Measurements from ENCODE around the gene PPP1R1B. TPM values are rescaled to one million over a fixed set of nuclear protein-coding genes. Genes with fewer than 3 reads are reported as not detected.
A peak's percentile ranks its signal among the peaks of the same experiment; 100 is the strongest.

Gene PPP1R1B
- total RNA-seq, 1 donor from 2014 or later, result not detected

- H3K36me3 ChIP-seq (ENCODE audit: control insufficient read depth, insufficient read depth, low read length), result no peaks in the 10 kb centered on the region
- no peak for TF ChIP-seq CTCF (IDR thresholded peaks at IDR 0.05; ENCODE audit: insufficient read depth, low read length, severe bottlenecking)
- no peak for FAIRE-seq
- peaks cover 8% of the 10 kb centered on the region for H3K27me3 ChIP-seq (ENCODE audit: control insufficient read depth, insufficient read depth, low read length)
- no peak for DNase-seq (ENCODE audit: low read depth)
- H3K4me3 ChIP-seq (ENCODE audit: low read depth, low read length), result no peak overlapping the region
Measured at GRCh38 chr17:39627712-39628516, 1.2 kb downstream of the PPP1R1B start.

DNA sequence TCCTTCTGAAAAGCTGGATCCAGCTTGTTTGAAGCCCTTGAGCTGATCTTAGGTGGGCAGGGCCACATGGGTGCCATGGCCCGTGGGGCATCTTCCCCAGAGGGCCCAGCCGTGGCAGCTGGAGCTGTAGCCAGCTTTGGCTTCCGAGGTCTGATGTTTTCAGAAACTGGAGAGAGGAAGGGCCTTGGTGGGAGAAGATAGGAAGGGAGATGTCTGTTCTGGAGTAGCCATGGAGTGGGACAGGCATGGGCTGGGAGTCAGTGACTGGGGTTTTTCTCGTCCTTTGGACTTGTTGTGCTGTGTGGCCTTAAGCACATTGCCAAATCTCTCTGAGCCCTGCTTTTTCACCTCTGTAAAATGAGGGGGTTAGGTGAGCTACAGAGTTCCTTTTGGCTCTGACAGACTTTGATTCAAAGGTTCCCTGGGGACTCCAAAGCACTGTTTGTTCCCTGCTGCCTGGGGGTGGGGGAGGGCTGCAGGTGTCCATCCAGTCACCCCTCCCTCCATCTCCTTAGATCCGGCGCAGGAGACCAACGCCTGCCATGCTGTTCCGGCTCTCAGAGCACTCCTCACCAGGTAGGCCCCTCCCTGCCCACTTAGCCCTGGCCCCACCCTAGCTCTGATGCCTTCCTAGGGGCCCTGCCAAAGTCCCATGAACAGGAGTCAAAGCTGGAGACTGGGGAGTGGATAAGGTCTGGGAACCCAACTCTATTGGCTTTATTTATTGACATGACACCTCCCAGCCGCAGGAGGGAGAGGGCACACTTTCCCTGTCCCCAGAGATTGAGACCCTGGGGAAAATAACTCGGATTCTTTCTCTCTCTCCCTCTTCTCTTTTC lies 2.1 kb downstream of the PPP1R1B start:
- Histone ChIP-seq H3K36me3 (ENCODE audit: control insufficient read depth, insufficient read depth, low read length) (no peaks in the 10 kb centered on the region), H3K27me3 (ENCODE audit: control insufficient read depth, insufficient read depth, low read length) (peaks cover 8% of the 10 kb centered on the region), H3K4me3 (ENCODE audit: low read depth, low read length) (no peak overlapping the region)
- no peak for DNase-seq (ENCODE audit: low read depth)
- FAIRE-seq, result no peak
- TF ChIP-seq CTCF (IDR thresholded peaks at IDR 0.05; ENCODE audit: insufficient read depth, low read length, severe bottlenecking), result no peak

DNA sequence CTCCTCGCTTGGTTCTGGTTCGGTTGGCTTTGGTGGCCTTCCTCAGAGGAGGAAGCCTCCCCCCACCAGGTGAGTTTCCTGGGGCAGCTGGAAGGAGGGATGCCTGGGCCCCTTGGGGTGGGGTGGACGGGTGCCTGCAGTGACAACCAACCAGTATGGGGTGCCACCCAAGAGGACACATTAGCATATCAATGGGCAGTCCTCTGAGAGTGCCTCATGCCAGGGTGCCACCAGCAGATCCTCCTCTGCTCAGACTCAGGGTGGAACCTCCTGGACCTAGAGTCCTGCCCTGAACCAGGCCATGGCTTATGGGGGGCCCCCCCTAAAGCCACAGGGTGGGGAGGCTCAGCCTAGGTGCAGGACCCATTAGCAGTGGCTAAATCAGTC lies 2.7 kb downstream of the PPP1R1B start:
- no peak overlapping the region for H3K4me3 ChIP-seq (ENCODE audit: low read depth, low read length)
- peak; percentile 62 for FAIRE-seq
- TF ChIP-seq CTCF (IDR thresholded peaks at IDR 0.05; ENCODE audit: insufficient read depth, low read length, severe bottlenecking), result no peak
- DNase-seq (ENCODE audit: low read depth), result no peak
- H3K36me3 ChIP-seq (ENCODE audit: control insufficient read depth, insufficient read depth, low read length), result no peaks in the 10 kb centered on the region
- peaks cover 8% of the 10 kb centered on the region for H3K27me3 ChIP-seq (ENCODE audit: control insufficient read depth, insufficient read depth, low read length)

DNA sequence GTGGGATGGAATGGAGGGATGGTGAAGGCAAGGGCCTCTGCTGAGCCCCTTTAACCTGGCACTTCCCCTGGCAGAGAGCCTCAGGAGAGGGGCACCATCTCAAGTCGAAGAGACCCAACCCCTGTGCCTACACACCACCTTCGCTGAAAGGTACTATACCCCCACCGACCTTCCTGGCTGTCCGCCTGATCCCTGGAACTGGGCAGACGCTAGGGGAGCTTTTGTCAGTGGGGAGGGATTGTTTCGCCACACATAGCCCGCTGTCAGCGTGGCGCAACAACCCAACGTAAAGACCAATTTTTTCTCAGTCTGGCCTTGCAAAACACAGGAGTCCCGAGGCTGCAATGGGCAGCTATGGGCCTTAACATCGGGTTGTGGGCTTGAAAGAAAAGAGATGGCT lies 3.1 kb downstream of the PPP1R1B start:
- FAIRE-seq (no peak), DNase-seq (ENCODE audit: low read depth) (no peak)
- Histone ChIP-seq H3K4me3 (ENCODE audit: low read depth, low read length) (no peak overlapping the region), H3K36me3 (ENCODE audit: control insufficient read depth, insufficient read depth, low read length) (no peaks in the 10 kb centered on the region), H3K27me3 (ENCODE audit: control insufficient read depth, insufficient read depth, low read length) (peaks cover 8% of the 10 kb centered on the region)
- no peak for TF ChIP-seq CTCF (IDR thresholded peaks at IDR 0.05; ENCODE audit: insufficient read depth, low read length, severe bottlenecking)

DNA sequence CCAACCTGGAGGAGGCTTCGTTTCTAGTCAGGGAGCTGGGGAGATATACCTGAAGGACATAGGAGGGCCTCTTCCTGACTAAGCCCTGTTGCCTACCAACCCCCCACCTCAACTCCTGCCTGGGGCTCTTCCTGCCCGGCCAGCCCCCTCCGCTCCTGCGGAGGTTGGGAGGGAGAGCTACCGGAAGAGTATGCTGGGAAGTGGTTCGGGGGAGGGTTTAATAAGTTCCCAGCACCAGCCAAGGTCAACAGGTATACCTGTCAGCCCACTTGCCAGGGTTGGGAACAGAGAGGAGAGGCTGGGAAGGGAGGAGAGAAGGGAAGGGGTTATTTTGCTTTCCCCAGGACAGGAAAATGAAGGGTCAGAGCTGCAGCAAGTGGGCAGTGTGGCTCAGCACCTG lies 4.7 kb downstream of the PPP1R1B start:
- H3K36me3 ChIP-seq (ENCODE audit: control insufficient read depth, insufficient read depth, low read length), result no peaks in the 10 kb centered on the region
- no peak for FAIRE-seq

More for the DNA sequence above, 4.7 kb downstream of the PPP1R1B start:
- TF ChIP-seq CTCF (IDR thresholded peaks at IDR 0.05; ENCODE audit: insufficient read depth, low read length, severe bottlenecking), result no peak
- H3K4me3 ChIP-seq (ENCODE audit: low read depth, low read length), result no peak overlapping the region
- H3K27me3 ChIP-seq (ENCODE audit: control insufficient read depth, insufficient read depth, low read length), result peaks cover 6% of the 10 kb centered on the region
- peak; percentile 66 for DNase-seq (ENCODE audit: low read depth)
